HEK293 (cell line): ENCODE measurements around the gene PTPRG.

Experiments used
- BCL11B ChIP-seq: fragments of 450-650 bp; formaldehyde crosslinking; IDR thresholded peaks from 2 replicates; pipeline ENCODE4 v1.5.1; 2016; ENCODE audit warnings: low read depth, missing biosample characterization, missing genetic modification characterization
- KLF10 ChIP-seq: fragments of 450-650 bp; IDR thresholded peaks from 2 replicates; pipeline ENCODE4 v1.5.1; 2018; ENCODE audit warnings: missing biosample characterization, mild to moderate bottlenecking, missing genetic modification characterization
- KLF16 ChIP-seq: fragments of 450-650 bp; formaldehyde crosslinking; IDR thresholded peaks from 2 replicates; pipeline ENCODE4 v1.5.1; 2017; ENCODE audit warnings: missing biosample characterization, missing genetic modification characterization
- KLF7 ChIP-seq: fragments of 450-650 bp; formaldehyde crosslinking; IDR thresholded peaks from 2 replicates; pipeline ENCODE4 v1.5.1; 2016; ENCODE audit warnings: missing biosample characterization, missing genetic modification characterization, borderline replicate concordance
- SCRT1 ChIP-seq: fragments of 450-650 bp; formaldehyde crosslinking; IDR thresholded peaks from 2 replicates; pipeline ENCODE4 v1.5.1; 2016; ENCODE audit warnings: missing biosample characterization, missing genetic modification characterization, borderline replicate concordance
- ZFP37 ChIP-seq: fragments of 450-650 bp; formaldehyde crosslinking; IDR thresholded peaks from 2 replicates; pipeline ENCODE4 v1.5.1; 2016; ENCODE audit warnings: missing biosample characterization, missing genetic modification characterization
- ZNF112 ChIP-seq: fragments of 450-650 bp; formaldehyde crosslinking; IDR thresholded peaks from 2 replicates; pipeline ENCODE4 v1.5.0; 2017; ENCODE audit warnings: missing biosample characterization, missing genetic modification characterization
- ZNF169 ChIP-seq: fragments of 450-650 bp; formaldehyde crosslinking; IDR thresholded peaks from 2 replicates; pipeline ENCODE4 v1.5.1; 2016; ENCODE audit warnings: missing biosample characterization, missing genetic modification characterization
- ZNF266 ChIP-seq: fragments of 450-650 bp; formaldehyde crosslinking; IDR thresholded peaks from 2 replicates; pipeline ENCODE4 v1.5.1; 2016; ENCODE audit warnings: missing biosample characterization, missing genetic modification characterization, low read depth
- ZNF366 ChIP-seq: fragments of 450-650 bp; formaldehyde crosslinking; conservative IDR thresholded peaks from 2 replicates; pipeline ENCODE4 v1.5.1; 2016; ENCODE audit warnings: missing biosample characterization, missing genetic modification characterization
- ZNF416 ChIP-seq: fragments of 450-650 bp; formaldehyde crosslinking; IDR thresholded peaks from 2 replicates; pipeline ENCODE4 v1.5.1; 2016; ENCODE audit warnings: missing biosample characterization, missing genetic modification characterization
- ZNF473 ChIP-seq: fragments of 450-650 bp; formaldehyde crosslinking; IDR thresholded peaks from 2 replicates; pipeline ENCODE4 v1.5.1; 2017; ENCODE audit warnings: missing biosample characterization, missing genetic modification characterization
- ZNF510 ChIP-seq: fragments of 450-650 bp; formaldehyde crosslinking; IDR thresholded peaks from 2 replicates; pipeline ENCODE4 v1.5.1; 2018; ENCODE audit warnings: mild to moderate bottlenecking, missing genetic modification characterization, missing biosample characterization; ENCODE audit not compliant: insufficient replicate concordance
- ZNF561 ChIP-seq: fragments of 450-650 bp; IDR thresholded peaks from 2 replicates; pipeline ENCODE4 v1.5.1; 2018; ENCODE audit warnings: missing biosample characterization, missing genetic modification characterization, borderline replicate concordance
- ZNF571 ChIP-seq: fragments of 450-650 bp; formaldehyde crosslinking; IDR thresholded peaks from 2 replicates; pipeline ENCODE4 v1.5.0; 2017; ENCODE audit warnings: missing biosample characterization, missing genetic modification characterization
- ZNF596 ChIP-seq: fragments of 450-650 bp; IDR thresholded peaks from 2 replicates; pipeline ENCODE4 v1.5.0; 2018; ENCODE audit warnings: missing biosample characterization, mild to moderate bottlenecking, missing genetic modification characterization, moderate library complexity
- ZNF610 ChIP-seq: fragments of 450-650 bp; formaldehyde crosslinking; IDR thresholded peaks from 2 replicates; pipeline ENCODE4 v1.5.1; 2016; ENCODE audit warnings: missing biosample characterization, missing genetic modification characterization, borderline replicate concordance
- ZNF677 ChIP-seq: fragments of 450-650 bp; IDR thresholded peaks from 2 replicates; pipeline ENCODE4 v1.5.0; 2018; ENCODE audit warnings: missing biosample characterization, mild to moderate bottlenecking, missing genetic modification characterization, moderate library complexity
- ZNF843 ChIP-seq: fragments of 450-650 bp; formaldehyde crosslinking; IDR thresholded peaks from 2 replicates; pipeline ENCODE4 v1.5.1; 2016; ENCODE audit warnings: missing biosample characterization, missing genetic modification characterization
- TF ChIP-seq, protein P1 (sequence below): fragments of 450-650 bp; formaldehyde crosslinking; IDR thresholded peaks from 2 replicates; pipeline ENCODE4 v1.5.1; 2016; ENCODE audit warnings: missing biosample characterization, missing genetic modification characterization
- TF ChIP-seq, protein P2 (sequence below): fragments of 450-650 bp; formaldehyde crosslinking; IDR thresholded peaks from 2 replicates; pipeline ENCODE4 v1.5.1; 2016; ENCODE audit warnings: missing biosample characterization, missing genetic modification characterization
- TF ChIP-seq, protein P3 (sequence below): fragments of 450-650 bp; IDR thresholded peaks from 2 replicates; pipeline ENCODE4 v1.5.1; 2018; ENCODE audit warnings: missing biosample characterization, missing genetic modification characterization
- TF ChIP-seq, protein P4 (sequence below): fragments of 450-650 bp; formaldehyde crosslinking; IDR thresholded peaks from 2 replicates; pipeline ENCODE4 v1.5.1; 2016; ENCODE audit warnings: missing biosample characterization, missing genetic modification characterization
- TF ChIP-seq, protein P5 (sequence below): fragments of 450-650 bp; formaldehyde crosslinking; IDR thresholded peaks from 2 replicates; pipeline ENCODE4 v1.5.1; 2016; ENCODE audit warnings: missing biosample characterization, missing genetic modification characterization
- TF ChIP-seq, protein P6 (sequence below): fragments of 450-650 bp; formaldehyde crosslinking; IDR thresholded peaks from 2 replicates; pipeline ENCODE4 v1.5.1; 2017; ENCODE audit warnings: missing biosample characterization, mild to moderate bottlenecking, missing genetic modification characterization, moderate library complexity
- TF ChIP-seq, protein P7 (sequence below): fragments of 450-650 bp; formaldehyde crosslinking; IDR thresholded peaks from 2 replicates; pipeline ENCODE4 v1.5.1; 2016; ENCODE audit warnings: missing biosample characterization, missing genetic modification characterization, borderline replicate concordance

The PTPRG gene

DNA sequence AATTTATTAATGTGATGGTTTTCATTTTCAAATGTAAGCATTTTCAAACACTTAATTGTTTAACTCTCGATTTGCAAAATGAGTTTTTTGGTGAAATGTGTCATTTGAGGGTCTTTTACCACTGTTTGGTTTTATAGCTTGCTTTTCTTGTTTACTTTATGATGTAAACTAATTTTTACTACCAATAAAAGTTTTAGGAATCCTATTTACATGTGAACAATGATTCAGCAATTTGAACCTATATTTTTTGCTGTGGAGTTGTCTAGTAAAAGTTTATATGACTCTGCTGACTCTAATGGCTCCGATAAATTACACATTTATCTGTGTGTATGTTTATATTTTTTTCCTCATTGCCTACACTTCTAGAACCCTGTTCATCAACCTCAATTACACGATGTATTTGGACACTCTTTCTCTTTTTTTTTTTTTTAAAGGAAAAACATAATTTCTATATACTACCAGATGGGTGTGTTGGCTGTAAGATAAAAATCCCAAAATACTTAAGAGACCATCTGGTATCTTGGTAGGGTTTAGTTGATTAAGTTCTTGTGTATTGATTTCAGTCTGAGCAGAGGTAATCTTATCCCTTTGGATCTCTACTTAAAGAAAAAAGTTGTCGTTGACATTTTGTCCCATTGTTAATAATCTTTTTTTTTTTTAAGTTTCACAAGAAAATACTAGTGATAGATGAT, 89.5 kb downstream of the PTPRG start (continued):
- TF ChIP-seq, protein P1, sequence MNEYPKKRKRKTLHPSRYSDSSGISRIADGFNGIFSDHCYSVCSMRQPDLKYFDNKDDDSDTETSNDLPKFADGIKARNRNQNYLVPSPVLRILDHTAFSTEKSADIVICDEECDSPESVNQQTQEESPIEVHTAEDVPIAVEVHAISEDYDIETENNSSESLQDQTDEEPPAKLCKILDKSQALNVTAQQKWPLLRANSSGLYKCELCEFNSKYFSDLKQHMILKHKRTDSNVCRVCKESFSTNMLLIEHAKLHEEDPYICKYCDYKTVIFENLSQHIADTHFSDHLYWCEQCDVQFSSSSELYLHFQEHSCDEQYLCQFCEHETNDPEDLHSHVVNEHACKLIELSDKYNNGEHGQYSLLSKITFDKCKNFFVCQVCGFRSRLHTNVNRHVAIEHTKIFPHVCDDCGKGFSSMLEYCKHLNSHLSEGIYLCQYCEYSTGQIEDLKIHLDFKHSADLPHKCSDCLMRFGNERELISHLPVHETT (tag by site-specific recombination) = no peak
- TF ChIP-seq ZNF510 (no peak), ZNF112 (no peak), KLF7 (tag by site-specific recombination) (no peak), ZNF596 (tag by site-specific recombination) (no peak), ZNF366 (tag by site-specific recombination) (peak; percentile 58), KLF16 (peak; percentile 75), KLF10 (peak; percentile 48), ZNF677 (tag by site-specific recombination) (no peak), ZNF571 (tag by site-specific recombination) (no peak), ZNF266 (tag by site-specific recombination) (no peak), ZNF843 (peak; percentile 89), SCRT1 (tag by site-specific recombination) (no peak), ZNF473 (tag by site-specific recombination) (no peak), BCL11B (tag by site-specific recombination) (peak; percentile 67; the same call in 1 of the 2 replicates), ZNF169 (tag by site-specific recombination) (no peak), ZNF561 (tag by site-specific recombination) (no peak), ZFP37 (tag by site-specific recombination) (peak; percentile 23; the same call in 1 of the 2 replicates), ZNF416 (tag by site-specific recombination) (no peak), ZNF610 (tag by site-specific recombination) (0 out of 2 replicates have a peak, but pooled peaks have one; percentile 17)
- TF ChIP-seq, protein P2, sequence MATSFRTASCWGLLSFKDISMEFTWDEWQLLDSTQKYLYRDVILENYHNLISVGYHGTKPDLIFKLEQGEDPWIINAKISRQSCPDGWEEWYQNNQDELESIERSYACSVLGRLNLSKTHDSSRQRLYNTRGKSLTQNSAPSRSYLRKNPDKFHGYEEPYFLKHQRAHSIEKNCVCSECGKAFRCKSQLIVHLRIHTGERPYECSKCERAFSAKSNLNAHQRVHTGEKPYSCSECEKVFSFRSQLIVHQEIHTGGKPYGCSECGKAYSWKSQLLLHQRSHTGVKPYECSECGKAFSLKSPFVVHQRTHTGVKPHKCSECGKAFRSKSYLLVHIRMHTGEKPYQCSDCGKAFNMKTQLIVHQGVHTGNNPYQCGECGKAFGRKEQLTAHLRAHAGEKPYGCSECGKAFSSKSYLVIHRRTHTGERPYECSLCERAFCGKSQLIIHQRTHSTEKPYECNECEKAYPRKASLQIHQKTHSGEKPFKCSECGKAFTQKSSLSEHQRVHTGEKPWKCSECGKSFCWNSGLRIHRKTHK = 0 out of 2 replicates have a peak, but pooled peaks have one; percentile 16
- TF ChIP-seq, protein P3, sequence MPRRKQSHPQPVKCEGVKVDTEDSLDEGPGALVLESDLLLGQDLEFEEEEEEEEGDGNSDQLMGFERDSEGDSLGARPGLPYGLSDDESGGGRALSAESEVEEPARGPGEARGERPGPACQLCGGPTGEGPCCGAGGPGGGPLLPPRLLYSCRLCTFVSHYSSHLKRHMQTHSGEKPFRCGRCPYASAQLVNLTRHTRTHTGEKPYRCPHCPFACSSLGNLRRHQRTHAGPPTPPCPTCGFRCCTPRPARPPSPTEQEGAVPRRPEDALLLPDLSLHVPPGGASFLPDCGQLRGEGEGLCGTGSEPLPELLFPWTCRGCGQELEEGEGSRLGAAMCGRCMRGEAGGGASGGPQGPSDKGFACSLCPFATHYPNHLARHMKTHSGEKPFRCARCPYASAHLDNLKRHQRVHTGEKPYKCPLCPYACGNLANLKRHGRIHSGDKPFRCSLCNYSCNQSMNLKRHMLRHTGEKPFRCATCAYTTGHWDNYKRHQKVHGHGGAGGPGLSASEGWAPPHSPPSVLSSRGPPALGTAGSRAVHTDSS (tag by site-specific recombination) = 0 out of 2 replicates have a peak, but pooled peaks have one; percentile 15
- TF ChIP-seq, protein P4, sequence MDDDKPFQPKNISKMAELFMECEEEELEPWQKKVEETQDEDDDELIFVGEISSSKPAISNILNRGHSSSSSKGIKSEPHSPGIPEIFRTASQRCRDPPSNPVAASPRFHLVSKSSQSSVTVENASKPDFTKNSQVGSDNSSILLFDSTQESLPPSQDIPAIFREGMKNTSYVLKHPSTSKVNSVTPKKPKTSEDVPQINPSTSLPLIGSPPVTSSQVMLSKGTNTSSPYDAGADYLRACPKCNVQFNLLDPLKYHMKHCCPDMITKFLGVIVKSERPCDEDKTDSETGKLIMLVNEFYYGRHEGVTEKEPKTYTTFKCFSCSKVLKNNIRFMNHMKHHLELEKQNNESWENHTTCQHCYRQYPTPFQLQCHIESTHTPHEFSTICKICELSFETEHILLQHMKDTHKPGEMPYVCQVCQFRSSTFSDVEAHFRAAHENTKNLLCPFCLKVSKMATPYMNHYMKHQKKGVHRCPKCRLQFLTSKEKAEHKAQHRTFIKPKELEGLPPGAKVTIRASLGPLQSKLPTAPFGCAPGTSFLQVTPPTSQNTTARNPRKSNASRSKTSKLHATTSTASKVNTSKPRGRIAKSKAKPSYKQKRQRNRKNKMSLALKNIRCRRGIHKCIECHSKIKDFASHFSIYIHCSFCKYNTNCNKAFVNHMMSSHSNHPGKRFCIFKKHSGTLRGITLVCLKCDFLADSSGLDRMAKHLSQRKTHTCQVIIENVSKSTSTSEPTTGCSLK (tag by site-specific recombination) = no peak
- TF ChIP-seq, protein P5, sequence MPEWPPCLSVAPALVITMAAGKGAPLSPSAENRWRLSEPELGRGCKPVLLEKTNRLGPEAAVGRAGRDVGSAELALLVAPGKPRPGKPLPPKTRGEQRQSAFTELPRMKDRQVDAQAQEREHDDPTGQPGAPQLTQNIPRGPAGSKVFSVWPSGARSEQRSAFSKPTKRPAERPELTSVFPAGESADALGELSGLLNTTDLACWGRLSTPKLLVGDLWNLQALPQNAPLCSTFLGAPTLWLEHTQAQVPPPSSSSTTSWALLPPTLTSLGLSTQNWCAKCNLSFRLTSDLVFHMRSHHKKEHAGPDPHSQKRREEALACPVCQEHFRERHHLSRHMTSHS = no peak
- TF ChIP-seq, protein P6, sequence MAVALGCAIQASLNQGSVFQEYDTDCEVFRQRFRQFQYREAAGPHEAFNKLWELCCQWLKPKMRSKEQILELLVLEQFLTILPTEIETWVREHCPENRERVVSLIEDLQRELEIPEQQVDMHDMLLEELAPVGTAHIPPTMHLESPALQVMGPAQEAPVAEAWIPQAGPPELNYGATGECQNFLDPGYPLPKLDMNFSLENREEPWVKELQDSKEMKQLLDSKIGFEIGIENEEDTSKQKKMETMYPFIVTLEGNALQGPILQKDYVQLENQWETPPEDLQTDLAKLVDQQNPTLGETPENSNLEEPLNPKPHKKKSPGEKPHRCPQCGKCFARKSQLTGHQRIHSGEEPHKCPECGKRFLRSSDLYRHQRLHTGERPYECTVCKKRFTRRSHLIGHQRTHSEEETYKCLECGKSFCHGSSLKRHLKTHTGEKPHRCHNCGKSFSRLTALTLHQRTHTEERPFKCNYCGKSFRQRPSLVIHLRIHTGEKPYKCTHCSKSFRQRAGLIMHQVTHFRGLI = no peak
- TF ChIP-seq, protein P7, sequence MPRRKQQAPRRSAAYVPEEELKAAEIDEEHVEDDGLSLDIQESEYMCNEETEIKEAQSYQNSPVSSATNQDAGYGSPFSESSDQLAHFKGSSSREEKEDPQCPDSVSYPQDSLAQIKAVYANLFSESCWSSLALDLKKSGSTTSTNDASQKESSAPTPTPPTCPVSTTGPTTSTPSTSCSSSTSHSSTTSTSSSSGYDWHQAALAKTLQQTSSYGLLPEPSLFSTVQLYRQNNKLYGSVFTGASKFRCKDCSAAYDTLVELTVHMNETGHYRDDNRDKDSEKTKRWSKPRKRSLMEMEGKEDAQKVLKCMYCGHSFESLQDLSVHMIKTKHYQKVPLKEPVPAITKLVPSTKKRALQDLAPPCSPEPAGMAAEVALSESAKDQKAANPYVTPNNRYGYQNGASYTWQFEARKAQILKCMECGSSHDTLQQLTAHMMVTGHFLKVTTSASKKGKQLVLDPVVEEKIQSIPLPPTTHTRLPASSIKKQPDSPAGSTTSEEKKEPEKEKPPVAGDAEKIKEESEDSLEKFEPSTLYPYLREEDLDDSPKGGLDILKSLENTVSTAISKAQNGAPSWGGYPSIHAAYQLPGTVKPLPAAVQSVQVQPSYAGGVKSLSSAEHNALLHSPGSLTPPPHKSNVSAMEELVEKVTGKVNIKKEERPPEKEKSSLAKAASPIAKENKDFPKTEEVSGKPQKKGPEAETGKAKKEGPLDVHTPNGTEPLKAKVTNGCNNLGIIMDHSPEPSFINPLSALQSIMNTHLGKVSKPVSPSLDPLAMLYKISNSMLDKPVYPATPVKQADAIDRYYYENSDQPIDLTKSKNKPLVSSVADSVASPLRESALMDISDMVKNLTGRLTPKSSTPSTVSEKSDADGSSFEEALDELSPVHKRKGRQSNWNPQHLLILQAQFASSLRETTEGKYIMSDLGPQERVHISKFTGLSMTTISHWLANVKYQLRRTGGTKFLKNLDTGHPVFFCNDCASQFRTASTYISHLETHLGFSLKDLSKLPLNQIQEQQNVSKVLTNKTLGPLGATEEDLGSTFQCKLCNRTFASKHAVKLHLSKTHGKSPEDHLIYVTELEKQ (tag by site-specific recombination) = peak; percentile 73
